HCT116 (cell line): ENCODE results near the gene UBE4A. TPM values are rescaled to one million over a fixed set of nuclear protein-coding genes. Genes with fewer than 3 reads are reported as not detected.
A peak's percentile ranks its signal among the peaks of the same experiment; 100 is the strongest.

Experiments used
- ATAC-seq: fragments of 200-7000 bp; cut with Tn5 transposase; 2 replicates; pipeline ENCODE4 v1.9.1; 2020; ENCODE audit warnings: mild to moderate bottlenecking, moderate library complexity
- BruUV-seq: library from RNA; stranded (reverse); fragments of 400-500 nt; replicated peaks from 2 replicates; lab custom pipeline; 2021; lab: Mats Ljungman, UMichigan
- CTCF ChIA-PET: fragments of 300-600 bp; sonication (Branson Sonifier 250); formaldehyde crosslinking; loops from one replicate; lab custom pipeline; 2021; ENCODE audit warnings: antibody characterized with exemption; lab: Charles Lee
- POLR2A ChIA-PET: fragments of 300-600, 350-600 bp; sonication (Branson Sonifier 250); formaldehyde crosslinking; loops from one replicate; lab custom pipeline; 2021; ENCODE audit warnings: antibody characterized with exemption; lab: Charles Lee
- RAD21 ChIA-PET, 2 experiments: fragments of 300-600 bp; sonication (Branson Sonifier 250); formaldehyde crosslinking; loops; one replicate each; lab custom pipeline; 2023; ENCODE audit warnings: low total read pairs in 2 of 2; ENCODE audit not compliant: uncharacterized antibody in 2 of 2, unreplicated experiment in 2 of 2, low non-redundant PET in 1 of 2; lab: Charles Lee
- DNase-seq: peaks from one replicate; pipeline ENCODE4 v3.0.0-alpha.2; 2010; ENCODE audit warnings: low read depth, low spot score
- H2AFZ ChIP-seq: fragments of 200-600 bp; shearing (Covaris generic), sonication (generic); 2 replicates; pipeline ENCODE4 v1.6.1; 2017; ENCODE audit warnings: low read depth, mixed run types, mixed read lengths, antibody characterized with exemption, low read length; ENCODE audit not compliant: poor library complexity, severe bottlenecking
- H3K27ac ChIP-seq: 2 replicates; pipeline ENCODE4 v1.5.1; 2012; ENCODE audit warnings: low read depth, low read length
- H3K27me3 ChIP-seq: fragments of 200-600 bp; sonication (generic); 2 replicates; pipeline ENCODE4 v1.6.1; 2016; ENCODE audit warnings: mixed run types, low read length, mixed read lengths; ENCODE audit not compliant: insufficient read depth
- H3K36me3 ChIP-seq, 2 experiments: fragments of 200-500 bp in 1 of 2; fragments of 200-600 bp in 1 of 2; sonication (Bioruptor generic) in 1 of 2; sonication (generic) in 1 of 2; 2 replicates each; pipeline versions ENCODE4 v1.5.1 to v1.6.1; 2014 to 2016; ENCODE audit warnings: low read length in 2 of 2, inconsistent platforms in 1 of 2, mixed read lengths in 1 of 2, mixed run types in 1 of 2; ENCODE audit not compliant: insufficient read depth in 2 of 2, control insufficient read depth in 1 of 2
- H3K4me1 ChIP-seq, 2 experiments: fragments of 200-600 bp in 1 of 2; sonication (generic) in 1 of 2; 2 replicates each; pipeline versions ENCODE4 v1.5.1 to v1.6.1; 2012 to 2017; ENCODE audit warnings: low read length in 2 of 2, inconsistent platforms in 1 of 2, mild to moderate bottlenecking in 1 of 2, mixed read lengths in 1 of 2, mixed run types in 1 of 2, moderate library complexity in 1 of 2; ENCODE audit not compliant: insufficient read depth in 2 of 2, control insufficient read depth in 1 of 2
- H3K4me2 ChIP-seq: fragments of 200-600 bp; sonication (generic); 2 replicates; pipeline ENCODE4 v1.6.1; 2017; ENCODE audit warnings: mixed run types, low read length, mixed read lengths
- H3K4me3 ChIP-seq, 2 experiments: fragments of 200-600 bp in 1 of 2; sonication (generic) in 1 of 2; replicated peaks in 1 of 2; 2 replicates each; pipeline ENCODE4 v1.5.1; 2011 to 2016; ENCODE audit warnings: low read length in 2 of 2, control low read depth in 1 of 2, low read depth in 1 of 2, mild to moderate bottlenecking in 1 of 2, mixed read lengths in 1 of 2, mixed run types in 1 of 2
- H3K79me2 ChIP-seq: fragments of 200-600 bp; sonication (generic); 2 replicates; pipeline ENCODE4 v1.6.1; 2017; ENCODE audit warnings: mild to moderate bottlenecking, mixed run types, low read length, moderate library complexity, mixed read lengths; ENCODE audit not compliant: insufficient read depth
- H3K9ac ChIP-seq: fragments of 200-600 bp; sonication (generic); 2 replicates; pipeline ENCODE4 v1.6.1; 2016; ENCODE audit warnings: low read length, mixed read lengths
- H3K9me2 ChIP-seq: fragments of 200-600 bp; sonication (generic), shearing (Covaris generic); 2 replicates; pipeline ENCODE4 v1.6.1; 2017; ENCODE audit warnings: mixed run types, mild to moderate bottlenecking, moderate library complexity; ENCODE audit not compliant: insufficient read depth
- H3K9me3 ChIP-seq, 2 experiments: fragments of 200-500 bp in 1 of 2; fragments of 200-600 bp in 1 of 2; sonication (Bioruptor generic) in 1 of 2; sonication (generic) in 1 of 2; 2 replicates each; pipeline ENCODE4 v1.6.1; 2014 to 2017; ENCODE audit warnings: low read length in 2 of 2, mixed read lengths in 2 of 2, inconsistent platforms in 1 of 2, low read depth in 1 of 2, mild to moderate bottlenecking in 1 of 2, mixed run types in 1 of 2, moderate library complexity in 1 of 2; ENCODE audit not compliant: control insufficient read depth in 1 of 2, insufficient read depth in 1 of 2
- H4K20me1 ChIP-seq: fragments of 200-600 bp; sonication (generic), shearing (Covaris generic); 2 replicates; pipeline ENCODE4 v1.6.1; 2017; ENCODE audit warnings: mixed run types, mild to moderate bottlenecking, moderate library complexity; ENCODE audit not compliant: insufficient read depth
- ATF3 ChIP-seq: IDR thresholded peaks from 2 replicates; pipeline ENCODE4 v1.6.1; 2012
- CEBPB ChIP-seq: IDR thresholded peaks from 2 replicates; pipeline ENCODE4 v1.6.1; 2012; ENCODE audit warnings: low read depth
- EGR1 ChIP-seq: IDR thresholded peaks from 2 replicates; pipeline ENCODE4 v1.6.1; 2012; ENCODE audit warnings: low read depth
- MAX ChIP-seq: IDR thresholded peaks from 2 replicates; pipeline ENCODE4 v1.6.1; 2012
- RAD21 ChIP-seq: IDR thresholded peaks from 2 replicates; pipeline ENCODE4 v1.6.1; 2012; ENCODE audit warnings: low read depth, mild to moderate bottlenecking
- SIN3A ChIP-seq: IDR thresholded peaks from 2 replicates; pipeline ENCODE4 v1.6.1; 2012; ENCODE audit warnings: low read depth
- SP1 ChIP-seq: IDR thresholded peaks from 2 replicates; pipeline ENCODE4 v1.6.1; 2012; ENCODE audit warnings: low read depth
- TCF7L2 ChIP-seq: IDR thresholded peaks from 2 replicates; pipeline ENCODE4 v1.7.0; 2011; ENCODE audit warnings: borderline replicate concordance, inconsistent platforms; ENCODE audit not compliant: insufficient read depth, insufficient read length; ENCODE audit errors: extremely low read depth
- ZNF274 ChIP-seq: fragments of 200-500 bp; sonication (Bioruptor generic); IDR thresholded peaks from 2 replicates; pipeline ENCODE4 v1.6.1; 2014; ENCODE audit warnings: mild to moderate bottlenecking, low read depth, low read length, inconsistent platforms
- intact Hi-C: fragments of 100-400 bp; cut with micrococcal nuclease; formaldehyde crosslinking; loops from 2 replicates; pipeline ENCODE4 v1.10.0; 2022
- total RNA-seq: library from RNA; stranded (reverse); gene quantifications from one replicate; pipeline ENCODE4 v1.2.1, GENCODE V29; 2021; ENCODE audit not compliant: unreplicated experiment

Gene UBE4A
- total RNA-seq, 1 experiment from 2014 or later: 49.9 TPM

- H3K9me2 ChIP-seq: no peaks in the 10 kb centered on the region
- TF ChIP-seq ATF3 (no peak), MAX (no peak), ZNF274 (no peak), TCF7L2 (no peak), SIN3A (no peak), SP1 (no peak), EGR1 (no peak)
- TF ChIP-seq, all 23 proteins: peak for 0
- POLR2A ChIA-PET: no interaction called here
- Histone ChIP-seq H3K36me3 (no peaks in the 10 kb centered on the region), H3K9me3 (no peaks in the 10 kb centered on the region), H4K20me1 (no peaks in the 10 kb centered on the region), H3K9ac (no peak overlapping the region), H2AFZ (no peak overlapping the region), H3K79me2 (no peaks in the 10 kb centered on the region), H3K27ac (no peak overlapping the region), H3K4me2 (no peak overlapping the region), H3K4me3 (no peak overlapping the region), H3K4me1 (peaks cover 0 to 19% of the 10 kb centered on the region in 2 experiments; a peak in 2 of 4 replicates), H3K27me3 (no peaks in the 10 kb centered on the region)
- CTCF ChIA-PET: no interaction called here
- RAD21 ChIA-PET: no interaction called here
- ATAC-seq (no peak), DNase-seq (no peak)
- BruUV-seq: no TSS peak
- intact Hi-C loops: no loop called here
Measured at GRCh38 chr11:118418766-118419165, 59.4 kb downstream of the UBE4A start.

- no peak for DNase-seq
- ChIA-PET CTCF (no interaction called here), RAD21 (no interaction called here), POLR2A (interaction anchor here (0.6 kb wide), 1 partner anchor 14 kb away, joined by 3 read pairs; no protein-coding TSS in a partner anchor)
- Histone ChIP-seq H4K20me1 (no peaks in the 10 kb centered on the region), H2AFZ (no peak overlapping the region), H3K79me2 (no peaks in the 10 kb centered on the region), H3K4me1 (peaks cover 6 to 27% of the 10 kb centered on the region in 2 experiments; a peak in 3 of 4 replicates), H3K9ac (no peak overlapping the region), H3K4me3 (no peak overlapping the region), H3K27me3 (no peaks in the 10 kb centered on the region), H3K27ac (no peak overlapping the region), H3K36me3 (no peaks in the 10 kb centered on the region), H3K9me2 (no peaks in the 10 kb centered on the region), H3K4me2 (no peak overlapping the region), H3K9me3 (no peaks in the 10 kb centered on the region)
- intact Hi-C loops: no loop called here
- BruUV-seq: no TSS peak
- TF ChIP-seq RAD21: 0 out of 2 replicates have a peak, but pooled peaks have one; percentile 9
- no peak for TF ChIP-seq CEBPB
- no peak for ATAC-seq
Measured at GRCh38 chr11:118427707-118428106, 68.3 kb downstream of the UBE4A start.
